GM18498 (cell line): ENCODE results near the gene NME3.
"Not testable (repeated sequence)": the region's sequence is repeated elsewhere in the genome, so short reads cannot be mapped to it uniquely, and the experiment has no call there.

Experiments
- ATAC-seq: cut with Tn5 transposase; IDR thresholded peaks from one replicate; pipeline ENCODE4 v1.9.1; 2021; ENCODE audit warnings: mild to moderate bottlenecking, moderate library complexity; ENCODE audit not compliant: unreplicated experiment

The NME3 gene

GRCh38 chr16:1754204-1754603 is 17.1 kb downstream of the NME3 start:
- ATAC-seq = no peak

GRCh38 chr16:1752853-1753252 is 18.5 kb downstream of the NME3 start:
- ATAC-seq = no peak

- no peak for ATAC-seq
Measured at GRCh38 chr16:1751946-1752345, 19.4 kb downstream of the NME3 start.

- ATAC-seq = no peak
Measured at GRCh38 chr16:1749152-1750117, 21.9 kb downstream of the NME3 start.

GRCh38 chr16:1747934-1748333 is 23.4 kb downstream of the NME3 start:
- no peak for ATAC-seq

- no peak for ATAC-seq
Measured at GRCh38 chr16:1746693-1747195, 24.6 kb downstream of the NME3 start.

GRCh38 chr16:1745900-1746692 is 25.2 kb downstream of the NME3 start:
- no peak for ATAC-seq

- no peak for ATAC-seq
Measured at GRCh38 chr16:1745181-1745899, 26.0 kb downstream of the NME3 start.

- ATAC-seq = no peak
Measured at GRCh38 chr16:1744338-1744840, 27.0 kb downstream of the NME3 start.

GRCh38 chr16:1743376-1744337 is 27.7 kb downstream of the NME3 start:
- ATAC-seq = no peak

- no peak for ATAC-seq
Measured at GRCh38 chr16:1741553-1742165, 29.7 kb downstream of the NME3 start.

GRCh38 chr16:1740781-1741490 is 30.4 kb downstream of the NME3 start:
- no peak for ATAC-seq

- no peak for ATAC-seq
Measured at GRCh38 chr16:1740234-1740633, 31.1 kb downstream of the NME3 start.

- no peak for ATAC-seq
Measured at GRCh38 chr16:1734816-1735215, 36.5 kb downstream of the NME3 start.

- ATAC-seq = no peak
Measured at GRCh38 chr16:1734123-1734522, 37.2 kb downstream of the NME3 start.

- ATAC-seq = not testable (repeated sequence)
Measured at GRCh38 chr16:1732551-1732987, 38.8 kb downstream of the NME3 start.

- no peak for ATAC-seq
Measured at GRCh38 chr16:1732071-1732470, 39.3 kb downstream of the NME3 start.

- no peak for ATAC-seq
Measured at GRCh38 chr16:1731603-1732002, 39.7 kb downstream of the NME3 start.

GRCh38 chr16:1731073-1731472 is 40.3 kb downstream of the NME3 start:
- no peak for ATAC-seq
